GM12892 (cell line): ENCODE data around the gene FAM193A.
A peak's percentile ranks its signal among the peaks of the same experiment; 100 is the strongest.
"Not testable (repeated sequence)": the region's sequence is repeated elsewhere in the genome, so short reads cannot be mapped to it uniquely, and the experiment has no call there.

ENCODE experiments used
- DNase-seq: peaks from one replicate; pipeline ENCODE4 v3.0.0; 2011; ENCODE audit not compliant: insufficient read length
- FAIRE-seq: peaks from 2 replicates; lab custom pipeline; 2011; peaks lifted over from hg19 to GRCh38; lab: Jason Lieb, UNC
- POLR2A ChIP-seq: IDR thresholded peaks from 2 replicates; pipeline ENCODE4 v1.6.1; 2011; ENCODE audit warnings: low read depth, low read length, control low read depth
- POLR2AphosphoS5 ChIP-seq: IDR thresholded peaks from 2 replicates; pipeline ENCODE4 v1.6.1; 2011; ENCODE audit warnings: low read depth, low read length, control low read depth
- TAF1 ChIP-seq: IDR thresholded peaks from 2 replicates; pipeline ENCODE4 v1.6.1; 2011; ENCODE audit warnings: low read depth, mild to moderate bottlenecking, control low read depth, low read length, borderline replicate concordance

The FAM193A gene

DNA sequence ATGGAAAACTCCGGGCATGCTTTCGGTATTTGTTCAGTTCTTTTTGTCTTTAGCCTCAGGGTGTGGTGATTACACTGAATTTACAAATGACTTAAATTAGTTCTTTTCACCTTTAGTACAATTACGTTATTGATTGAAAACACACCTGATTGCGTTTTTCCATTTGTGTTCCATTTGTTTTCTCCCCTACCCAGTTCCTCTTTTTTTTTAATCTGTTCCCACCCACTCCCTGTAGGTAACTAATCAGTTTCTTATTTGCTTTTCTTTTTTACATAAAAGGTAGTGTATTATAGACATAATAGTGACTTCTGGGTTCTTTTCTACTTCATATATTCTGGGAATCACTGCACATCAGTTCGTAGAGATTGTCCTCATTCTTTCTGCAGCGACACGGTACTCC, 166.3 kb downstream of the FAM193A start:
- FAIRE-seq (no peak), DNase-seq (no peak)
- TF ChIP-seq POLR2AphosphoS5 (no peak), POLR2A (no peak), TAF1 (no peak)

- DNase-seq (no peak), FAIRE-seq (no peak)
- TF ChIP-seq POLR2A: no peak
- no peak for TF ChIP-seq POLR2AphosphoS5
- TF ChIP-seq TAF1: no peak
Measured at GRCh38 chr4:2712261-2712842, 175.9 kb downstream of the FAM193A start.

- DNase-seq: no peak
- TF ChIP-seq POLR2A (no peak), TAF1 (no peak), POLR2AphosphoS5 (no peak)
Measured at GRCh38 chr4:2713337-2713736, 176.9 kb downstream of the FAM193A start.

GRCh38 chr4:2714061-2714770, 177.8 kb downstream of the FAM193A start:
- TF ChIP-seq TAF1: no peak
- no peak for TF ChIP-seq POLR2A
- no peak for TF ChIP-seq POLR2AphosphoS5
- no peak for DNase-seq
- FAIRE-seq: peak; percentile 14

More at GRCh38 chr4:2713337-2713736, 176.9 kb downstream of the FAM193A start:
- FAIRE-seq: no peak

- FAIRE-seq: no peak
- TF ChIP-seq POLR2AphosphoS5 (no peak), POLR2A (no peak), TAF1 (no peak)
- DNase-seq: no peak
Measured at GRCh38 chr4:2714918-2715317, 178.5 kb downstream of the FAM193A start.

DNA sequence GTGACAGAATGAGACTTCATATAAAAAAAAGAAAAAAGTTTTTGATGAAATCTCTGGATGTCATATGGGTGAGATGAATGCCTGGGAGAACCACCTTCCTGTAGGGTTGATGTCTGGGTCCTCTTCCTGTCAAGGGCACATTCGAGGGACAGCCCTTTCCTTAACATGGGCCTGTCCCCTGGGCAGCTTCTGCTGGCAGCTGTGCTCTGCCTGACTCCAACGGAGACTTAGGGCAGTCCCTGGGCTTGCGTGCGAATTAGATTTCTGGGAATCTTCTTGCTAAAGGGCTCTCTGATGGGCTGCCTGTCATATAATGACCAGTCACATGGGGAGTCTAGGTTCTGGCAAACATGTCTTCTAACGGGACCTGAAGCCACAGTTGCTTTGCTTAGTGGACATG, 179.0 kb downstream of the FAM193A start:
- DNase-seq: no peak
- FAIRE-seq: no peak
- TF ChIP-seq POLR2A (no peak), TAF1 (no peak), POLR2AphosphoS5 (no peak)

DNA sequence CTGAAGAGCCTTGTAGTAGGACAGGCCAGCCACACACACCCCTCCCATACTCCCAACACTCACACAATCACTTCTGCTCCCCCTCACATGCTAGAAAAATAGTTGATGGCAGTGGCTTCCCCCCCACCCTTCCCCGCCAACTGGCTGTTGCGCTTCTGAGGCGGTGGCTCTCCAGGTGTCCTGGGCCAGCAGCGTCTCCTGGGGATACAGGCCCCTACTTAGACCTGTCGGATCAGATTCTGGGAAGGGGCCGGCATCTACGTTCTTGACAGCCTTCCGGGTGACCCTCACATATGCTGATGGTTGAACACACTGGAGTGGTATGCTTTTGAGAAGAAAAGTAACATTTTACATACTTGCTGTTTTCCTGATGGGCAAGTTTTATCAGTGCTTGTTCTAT, 179.8 kb downstream of the FAM193A start:
- DNase-seq: no peak
- no peak for FAIRE-seq
- TF ChIP-seq POLR2A: no peak
- no peak for TF ChIP-seq POLR2AphosphoS5
- no peak for TF ChIP-seq TAF1

- no peak for DNase-seq
- FAIRE-seq: no peak
- TF ChIP-seq TAF1: no peak
- no peak for TF ChIP-seq POLR2AphosphoS5
- TF ChIP-seq POLR2A: no peak
Measured at GRCh38 chr4:2721586-2721985, 185.1 kb downstream of the FAM193A start.

- DNase-seq: no peak
- no peak for TF ChIP-seq TAF1
- TF ChIP-seq POLR2A: no peak
- TF ChIP-seq POLR2AphosphoS5: no peak; the same call in 1 of the 2 replicates
- no peak for FAIRE-seq
Measured at GRCh38 chr4:2722033-2722432, 185.6 kb downstream of the FAM193A start.

- DNase-seq: no peak
- no peak for FAIRE-seq
- TF ChIP-seq POLR2AphosphoS5: no peak
- TF ChIP-seq TAF1: no peak
- TF ChIP-seq POLR2A: no peak
Measured at GRCh38 chr4:2723751-2724150, 187.3 kb downstream of the FAM193A start.

DNA sequence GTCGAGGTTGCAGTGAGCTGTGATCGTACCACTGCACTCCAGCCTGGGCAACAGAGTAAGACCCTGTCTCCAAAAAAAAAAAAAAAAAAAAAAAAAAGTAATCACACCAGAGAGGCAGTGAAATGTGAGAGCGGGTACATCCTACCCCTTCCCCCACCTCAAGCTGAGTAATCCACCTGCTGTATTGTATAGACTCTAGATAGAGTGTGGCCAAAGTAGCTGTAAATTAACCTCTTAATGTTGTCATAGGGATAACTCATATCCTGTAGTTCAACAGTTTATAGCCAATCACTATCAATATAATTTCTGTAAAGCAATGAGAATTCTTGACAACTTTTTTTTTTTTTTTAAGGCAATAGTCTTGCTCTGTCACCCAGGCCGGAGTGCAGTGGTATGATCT, 188.9 kb downstream of the FAM193A start:
- FAIRE-seq (no peak), DNase-seq (no peak)
- no peak for TF ChIP-seq TAF1
- TF ChIP-seq POLR2AphosphoS5: no peak
- no peak for TF ChIP-seq POLR2A

DNA sequence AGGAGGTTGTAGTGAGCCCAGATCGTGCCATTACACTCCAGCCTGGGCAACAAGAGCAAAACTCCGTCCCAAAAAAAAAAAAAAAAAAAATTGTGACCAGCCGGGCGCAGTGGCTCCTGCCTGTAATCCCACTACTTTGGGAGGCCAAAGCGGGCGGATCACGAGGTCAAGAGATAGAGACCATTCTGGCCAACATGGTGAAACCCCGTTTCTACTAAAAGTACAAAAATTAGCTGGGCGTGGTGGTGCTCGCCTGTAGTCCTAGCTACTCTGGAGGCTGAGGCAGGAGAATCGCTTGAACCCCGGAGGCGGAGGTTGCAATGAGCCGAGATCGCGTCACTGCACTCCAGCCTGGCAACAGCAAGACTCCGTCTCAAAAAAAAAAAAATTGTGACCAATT, 190.4 kb downstream of the FAM193A start:
- FAIRE-seq, DNase-seq: not testable (repeated sequence)

DNA sequence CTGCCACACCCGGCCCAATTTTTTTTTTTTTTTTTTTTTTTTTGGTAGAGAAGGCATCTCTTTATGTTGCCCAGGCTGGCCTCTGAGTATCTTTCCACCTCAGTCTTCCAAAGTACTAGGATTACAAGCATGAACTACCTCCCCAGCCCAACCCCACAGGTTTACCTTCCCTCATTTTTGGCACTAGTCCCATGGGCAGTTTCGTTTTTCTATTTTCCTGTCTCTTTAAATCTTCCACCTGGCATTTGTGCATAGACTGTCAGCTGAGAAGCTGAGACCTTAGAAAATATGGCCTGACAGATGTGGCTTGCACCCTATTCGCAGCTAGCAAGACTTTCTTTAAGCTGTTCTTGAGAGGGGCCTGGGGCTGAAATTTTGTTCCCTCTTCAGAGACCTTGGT, 191.8 kb downstream of the FAM193A start:
- TF ChIP-seq POLR2AphosphoS5 (no peak), TAF1 (no peak), POLR2A (no peak)
- FAIRE-seq (no peak), DNase-seq (no peak)
